HepG2 (cell line): ENCODE measurements around the gene CD180. TPM values are rescaled to one million over a fixed set of nuclear protein-coding genes. Genes with fewer than 3 reads are reported as not detected.
A peak's percentile ranks its signal among the peaks of the same experiment; 100 is the strongest.

ENCODE experiments used
- ARID5B ChIP-seq: IDR thresholded peaks from 2 replicates; pipeline ENCODE4 v1.4.0; 2020; ENCODE audit warnings: mild to moderate bottlenecking, missing genetic modification reagents
- HDAC1 ChIP-seq: sonication (generic); formaldehyde crosslinking; IDR thresholded peaks from 2 replicates; pipeline ENCODE4 v1.5.1; 2020; ENCODE audit warnings: mild to moderate bottlenecking, missing genetic modification reagents
- HNRNPL ChIP-seq: fragments of 200-400 bp; formaldehyde crosslinking; IDR thresholded peaks from 2 replicates; pipeline ENCODE4 v1.6.1; 2017; ENCODE audit warnings: mild to moderate bottlenecking, low read depth, low read length
- HOXD1 ChIP-seq: sonication (generic); formaldehyde crosslinking; IDR thresholded peaks from 2 replicates; pipeline ENCODE4 v1.5.0; 2020; ENCODE audit warnings: missing genetic modification reagents
- KLF6 ChIP-seq: IDR thresholded peaks from 2 replicates; pipeline ENCODE4 v1.8.0; 2016; ENCODE audit warnings: missing biosample characterization, missing genetic modification reagents
- NCOA2 ChIP-seq: sonication (generic); formaldehyde crosslinking; IDR thresholded peaks from 2 replicates; pipeline ENCODE4 v1.8.0; 2022; ENCODE audit warnings: inconsistent platforms
- PITX1 ChIP-seq: sonication (generic); formaldehyde crosslinking; IDR thresholded peaks from 2 replicates; pipeline ENCODE4 v1.5.1; 2020; ENCODE audit warnings: mild to moderate bottlenecking, missing genetic modification reagents
- RFX5 ChIP-seq: IDR thresholded peaks from 2 replicates; pipeline ENCODE4 v1.6.1; 2011; ENCODE audit warnings: low read depth, low read length, improper control_type of control experiment
- SNRNP70 ChIP-seq: fragments of 200-400 bp; formaldehyde crosslinking; IDR thresholded peaks from 2 replicates; pipeline ENCODE4 v1.6.1; 2017; ENCODE audit warnings: mild to moderate bottlenecking, low read depth, low read length, moderate library complexity
- TRAFD1 ChIP-seq: sonication (generic); formaldehyde crosslinking; IDR thresholded peaks from 2 replicates; pipeline ENCODE4 v1.5.1; 2020; ENCODE audit warnings: missing genetic modification reagents, mild to moderate bottlenecking, borderline replicate concordance
- YEATS4 ChIP-seq: sonication (generic); formaldehyde crosslinking; IDR thresholded peaks from 2 replicates; pipeline ENCODE4 v1.4.0; 2020; ENCODE audit warnings: missing genetic modification reagents, borderline replicate concordance
- ZBTB21 ChIP-seq: sonication (generic); formaldehyde crosslinking; IDR thresholded peaks from 2 replicates; pipeline ENCODE4 v1.4.0; 2020; ENCODE audit warnings: missing genetic modification reagents
- ZBTB7B ChIP-seq: sonication (generic); formaldehyde crosslinking; IDR thresholded peaks from 2 replicates; pipeline ENCODE4 v1.4.0; 2020; ENCODE audit warnings: missing genetic modification reagents
- ZFP91 ChIP-seq: sonication (generic); formaldehyde crosslinking; IDR thresholded peaks from 2 replicates; pipeline ENCODE4 v1.9.0; 2022; ENCODE audit warnings: missing genetic modification reagents, mild to moderate bottlenecking, borderline replicate concordance
- ZNF18 ChIP-seq: sonication (generic); formaldehyde crosslinking; IDR thresholded peaks from 2 replicates; pipeline ENCODE4 v1.8.0; 2022; ENCODE audit warnings: mild to moderate bottlenecking, missing genetic modification reagents; ENCODE audit not compliant: insufficient replicate concordance
- ZNF3 ChIP-seq: IDR thresholded peaks from 2 replicates; pipeline ENCODE4 v1.7.0; 2017; ENCODE audit warnings: inconsistent platforms
- ZNF383 ChIP-seq: sonication (generic); formaldehyde crosslinking; IDR thresholded peaks from 2 replicates; pipeline ENCODE4 v1.4.0; 2020; ENCODE audit warnings: missing genetic modification reagents, mild to moderate bottlenecking, borderline replicate concordance
- ZNF883 ChIP-seq: sonication (generic); formaldehyde crosslinking; IDR thresholded peaks from 2 replicates; pipeline ENCODE4 v1.5.1; 2020; ENCODE audit warnings: mild to moderate bottlenecking, missing genetic modification reagents; ENCODE audit errors: not compliant biosample characterization
- ZSCAN22 ChIP-seq: sonication (generic); formaldehyde crosslinking; IDR thresholded peaks from 2 replicates; pipeline ENCODE4 v1.4.0; 2020; ENCODE audit warnings: mild to moderate bottlenecking, missing genetic modification reagents
- ZSCAN9 ChIP-seq: IDR thresholded peaks from 2 replicates; pipeline ENCODE4 v1.6.1; 2016; ENCODE audit warnings: borderline replicate concordance
- polyA plus RNA-seq, 8 experiments: library from polyadenylated mRNA; depleted of rRNA in 3 of 8; stranded (reverse) in 7 of 8; unstranded in 1 of 8; fragments of >200 nt; fragmentation: Illumina TruSeq in 4 of 8; extraction: Trizol in 4 of 8; gene quantifications; 2 replicates each; pipeline versions ENCODE4 v1.2.1 to v1.2.3, GENCODE V29; 2011 to 2016; ENCODE audit warnings: low read depth in 4 of 8, missing spikeins in 1 of 8, mixed read lengths in 1 of 8; ENCODE audit not compliant: insufficient read depth in 1 of 8
- total RNA-seq, 5 experiments: library from RNA; depleted of rRNA; stranded (reverse); fragments of >200 nt; fragmentation: Illumina TruSeq; extraction: Trizol; gene quantifications; 2 replicates each; pipeline ENCODE4 v1.2.3, GENCODE V29; 2016; ENCODE audit warnings: low read depth in 1 of 5

Gene CD180
- total and polyA plus RNA-seq, 2 of the 13 experiments (the other 11 are each of a cell fraction or from before 2014, with no cell fraction given) = not detected

GRCh38 chr5:67215519-67216471 lies 19.2 kb upstream of the CD180 start (continued):
- TF ChIP-seq ZNF3 (CRISPR knock-in tag) = no peak
- TF ChIP-seq ZSCAN9 (CRISPR knock-in tag) = no peak
- peak; percentile 59 for TF ChIP-seq HDAC1 (CRISPR knock-in tag)
- no peak for TF ChIP-seq ZNF383 (CRISPR knock-in tag)
- TF ChIP-seq ARID5B (CRISPR knock-in tag) = peak; percentile 77
- TF ChIP-seq YEATS4 (CRISPR knock-in tag) = peak; percentile 36; the same call in 1 of the 2 replicates
- TF ChIP-seq ZBTB7B (CRISPR knock-in tag) = 0 out of 2 replicates have a peak, but pooled peaks have one; percentile 23
- TF ChIP-seq RFX5 = peak; percentile 78; the same call in 1 of the 2 replicates
- no peak for TF ChIP-seq PITX1 (CRISPR knock-in tag)
- no peak for TF ChIP-seq HOXD1 (CRISPR knock-in tag)
- 0 out of 2 replicates have a peak, but pooled peaks have one; percentile 19 for TF ChIP-seq ZSCAN22 (CRISPR knock-in tag)
- TF ChIP-seq ZNF883 = peak; percentile 50
- 0 out of 2 replicates have a peak, but pooled peaks have one; percentile 42 for TF ChIP-seq TRAFD1 (CRISPR knock-in tag)
- peak; percentile 66; the same call in 1 of the 2 replicates for TF ChIP-seq ZFP91 (CRISPR knock-in tag)
- 0 out of 2 replicates have a peak, but pooled peaks have one; percentile 16 for TF ChIP-seq NCOA2 (CRISPR knock-in tag)
- no peak for TF ChIP-seq KLF6 (CRISPR knock-in tag)
- TF ChIP-seq SNRNP70 = no peak
- no peak for TF ChIP-seq ZNF18 (CRISPR knock-in tag)
- TF ChIP-seq HNRNPL = 0 out of 2 replicates have a peak, but pooled peaks have one; percentile 37
- TF ChIP-seq ZBTB21 (CRISPR knock-in tag) = no peak
